SK-N-MC (cell line): Measurements from ENCODE around the gene TRHDE.

Source experiments
- EZH2 ChIP-seq: fragments of 200-600 bp; sonication (generic); IDR thresholded peaks from one replicate; pipeline ENCODE4 v1.6.1; 2017; ENCODE audit warnings: antibody characterized with exemption
- FOXP2 ChIP-seq: optimal IDR thresholded peaks from 2 replicates; pipeline ENCODE3; 2011; ENCODE audit warnings: mild to moderate bottlenecking, moderate library complexity; ENCODE audit not compliant: insufficient read depth; ENCODE audit errors: extremely low read length, control extremely low read depth
- POLR2AphosphoS5 ChIP-seq: IDR thresholded peaks from 2 replicates; pipeline ENCODE4 v1.6.1; 2012; ENCODE audit warnings: mild to moderate bottlenecking, low read depth, low read length, borderline replicate concordance

GRCh38 chr12:72535212-72535990 lies 263.2 kb downstream of the TRHDE start:
- TF ChIP-seq EZH2: no peak
- no peak for TF ChIP-seq FOXP2
- TF ChIP-seq POLR2AphosphoS5: no peak
